8988T (cell line): ENCODE results near the gene MKRN2OS.
"Not testable (repeated sequence)": the region's sequence is repeated elsewhere in the genome, so short reads cannot be mapped to it uniquely, and the experiment has no call there.

Source experiments
- DNase-seq: peaks from one replicate; pipeline ENCODE4 v3.0.0; 2011

MKRN2OS gene

DNA sequence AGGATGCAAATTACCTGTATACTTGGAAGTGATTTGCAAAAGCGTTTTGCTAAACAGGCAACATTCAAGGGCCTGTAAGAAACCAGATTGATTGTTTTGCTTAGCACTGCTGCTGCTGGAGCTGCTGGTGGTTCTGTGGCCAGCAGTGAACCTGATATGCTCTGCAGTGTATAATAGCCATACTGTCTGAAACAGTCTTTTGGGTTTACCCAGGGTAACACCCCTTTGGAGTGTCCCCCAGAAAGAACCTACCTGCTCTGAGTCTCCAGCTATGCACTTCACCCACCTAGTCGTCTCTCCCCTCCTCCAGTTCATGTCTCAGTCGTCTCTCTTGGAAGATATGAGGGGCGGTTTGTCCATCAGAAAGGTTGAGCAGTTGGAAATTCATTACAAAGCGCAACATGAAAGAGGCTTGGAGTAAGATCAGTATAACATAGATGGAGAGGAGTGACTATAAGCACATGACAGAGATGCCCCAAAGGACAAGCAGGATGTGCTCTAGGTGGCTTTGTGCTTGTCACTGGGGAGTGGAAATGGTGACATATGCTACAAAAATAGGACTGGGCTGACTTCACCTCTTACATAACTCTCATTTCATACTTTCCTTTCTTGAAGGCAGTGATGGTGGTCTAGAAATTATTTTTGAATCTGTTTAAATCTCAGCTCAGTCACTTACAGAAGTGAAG lies 15.3 kb upstream of the MKRN2OS start:
- no peak for DNase-seq

DNA sequence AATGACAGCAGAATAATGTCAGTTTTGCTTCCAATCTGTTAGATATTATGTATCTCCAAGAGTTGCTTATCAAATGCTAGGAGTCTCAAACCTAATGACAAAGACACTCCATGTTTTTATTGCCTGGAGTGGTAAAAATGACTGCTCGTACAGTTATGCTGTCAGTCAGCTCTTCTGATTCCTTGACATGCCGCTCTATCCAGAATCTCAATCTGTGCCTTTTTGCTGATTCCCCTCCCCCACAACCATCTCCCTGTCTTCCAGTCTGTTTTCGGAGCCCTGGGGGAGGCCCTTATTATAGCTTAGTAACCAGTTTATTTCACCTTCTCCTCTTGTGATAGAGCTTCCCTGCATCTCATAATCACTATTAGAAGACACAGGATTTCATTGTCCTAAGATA lies 14.2 kb upstream of the MKRN2OS start:
- no peak for DNase-seq

DNA sequence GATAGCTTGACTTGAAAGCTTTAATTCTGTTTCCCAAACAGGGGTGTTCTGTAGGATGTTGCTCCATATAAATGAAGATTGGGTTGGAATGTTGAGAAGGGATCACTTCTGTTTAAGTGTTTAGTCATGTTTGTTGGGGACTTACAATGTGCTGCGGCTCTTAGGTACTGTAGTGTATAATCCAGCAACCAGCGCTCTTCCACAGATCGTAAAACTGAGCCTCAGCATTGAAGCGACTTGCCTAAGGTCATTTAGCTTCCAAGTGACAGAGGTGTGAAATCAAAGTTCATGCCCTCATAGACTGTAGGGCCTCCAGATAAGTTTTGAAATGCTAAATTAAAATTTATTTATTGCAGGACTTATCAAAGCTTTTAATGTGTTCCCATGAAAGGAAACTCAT lies 13.4 kb upstream of the MKRN2OS start:
- no peak for DNase-seq

DNA sequence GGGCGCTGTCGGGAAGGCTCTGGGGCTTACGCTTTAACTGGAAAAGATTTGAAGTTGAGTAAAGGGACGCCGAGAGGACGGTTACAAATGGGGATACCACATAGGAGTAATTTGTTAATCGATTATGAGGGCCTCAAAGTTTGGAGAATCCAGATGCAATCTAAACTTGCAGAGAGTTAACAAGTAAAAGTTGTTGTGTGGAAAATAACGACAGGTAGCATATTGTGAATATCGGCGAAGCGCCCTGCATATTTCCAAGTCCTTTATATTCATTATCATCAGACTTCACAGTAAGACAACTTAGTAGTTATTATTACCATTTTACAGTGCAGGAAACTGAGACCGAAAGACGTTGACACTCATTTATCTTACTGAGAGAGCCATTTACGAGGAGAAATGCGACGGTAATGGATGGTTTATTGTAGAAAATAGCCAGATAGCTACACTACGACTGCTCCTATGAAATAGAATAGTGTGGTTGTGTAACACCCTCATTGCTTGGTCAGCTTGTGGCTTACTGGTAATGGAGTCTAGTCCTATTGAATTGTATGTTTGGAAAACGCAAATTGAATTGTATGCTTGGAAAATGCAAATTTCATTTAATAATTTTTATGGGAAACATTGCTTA lies 12.3 kb upstream of the MKRN2OS start:
- no peak for DNase-seq

DNA sequence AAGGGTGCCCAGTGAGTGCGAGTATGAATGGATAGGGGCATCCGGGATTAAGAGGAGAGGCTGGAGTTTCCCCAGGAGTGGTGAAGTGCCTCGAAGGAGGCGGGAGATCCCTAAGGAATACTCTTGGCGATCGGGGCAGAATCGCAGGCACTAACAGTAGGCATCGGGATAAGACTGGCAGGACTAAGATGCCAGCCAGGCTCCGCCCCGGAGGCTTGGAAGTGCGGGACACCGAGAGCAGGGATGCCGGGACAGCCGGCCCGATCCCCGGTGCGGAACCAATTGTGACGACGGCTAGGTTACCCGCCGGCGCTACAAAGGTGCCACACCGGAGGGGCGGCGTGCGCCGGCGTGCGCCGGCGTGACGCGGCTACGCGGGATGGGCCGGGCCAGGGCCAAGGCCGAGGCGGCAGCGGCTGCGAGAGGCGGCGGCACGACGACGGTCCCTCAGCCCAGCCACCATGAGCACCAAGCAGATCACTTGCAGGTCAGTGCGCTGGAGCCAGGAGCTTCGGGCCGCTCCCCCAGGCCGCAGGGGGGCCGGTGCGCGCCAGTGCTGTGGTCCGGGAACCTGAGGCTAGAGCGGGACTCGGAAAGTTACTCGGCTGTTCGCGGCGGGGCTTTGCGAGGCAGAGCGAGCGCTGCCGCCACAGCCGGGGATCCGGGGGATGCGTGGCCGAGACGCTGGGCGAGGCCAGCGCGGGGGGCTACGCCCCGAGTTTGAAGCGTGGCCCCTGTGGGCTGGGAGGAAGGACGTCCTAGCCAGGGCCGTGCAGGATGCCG lies 11.6 kb upstream of the MKRN2OS start, which contains the start of gene MKRN2:
Gene MKRN2, plus strand, starts transcription at position 398 of the 783 bp plus-strand sequence. Its CDS starts 64 bp downstream, at position 462.
- peak; percentile 71 for DNase-seq

DNA sequence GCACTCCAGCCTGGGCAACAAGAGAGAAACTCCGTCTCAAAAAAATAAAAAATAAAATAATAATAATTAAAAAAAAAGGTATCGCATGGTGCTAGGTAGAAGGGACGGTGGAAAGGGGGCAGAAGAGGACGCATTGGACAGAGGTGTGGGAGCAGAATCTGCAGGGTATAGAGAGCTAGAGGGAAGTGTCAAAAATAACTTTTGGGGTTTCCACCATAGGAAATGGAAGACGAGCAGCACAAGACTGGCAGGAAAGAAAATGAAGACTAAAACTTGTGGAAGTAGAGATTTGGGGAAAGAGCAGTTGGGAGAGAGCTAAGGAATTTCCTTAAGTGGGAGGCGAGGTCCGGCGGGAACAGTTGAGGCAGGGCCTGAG lies 11.0 kb upstream of the MKRN2OS start:
- no peak for DNase-seq

DNA sequence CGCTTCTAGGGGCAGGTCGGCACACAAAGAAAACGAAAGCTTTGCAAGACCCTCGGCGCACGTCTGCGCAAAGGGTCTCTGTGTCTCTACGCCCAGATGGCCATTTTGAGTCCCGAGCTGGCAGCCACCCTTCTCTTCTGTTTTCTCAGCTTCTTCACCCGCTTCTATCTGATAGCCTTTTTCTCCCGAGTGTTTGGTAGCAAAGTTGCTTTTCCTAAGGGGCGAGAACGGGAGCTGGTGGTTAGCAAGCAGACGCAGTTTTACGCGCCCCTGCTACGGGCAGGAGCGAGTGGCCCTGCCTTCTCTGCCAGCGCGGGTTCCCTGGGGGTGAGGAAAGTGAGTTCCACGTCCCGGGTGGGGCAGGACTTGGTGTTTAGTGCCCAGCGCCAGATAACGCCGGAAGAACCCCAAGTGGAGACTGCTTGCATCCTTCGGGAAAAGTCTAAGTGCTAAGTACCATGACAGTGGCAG lies 8.7 kb upstream of the MKRN2OS start:
- peak; percentile 32 for DNase-seq

DNA sequence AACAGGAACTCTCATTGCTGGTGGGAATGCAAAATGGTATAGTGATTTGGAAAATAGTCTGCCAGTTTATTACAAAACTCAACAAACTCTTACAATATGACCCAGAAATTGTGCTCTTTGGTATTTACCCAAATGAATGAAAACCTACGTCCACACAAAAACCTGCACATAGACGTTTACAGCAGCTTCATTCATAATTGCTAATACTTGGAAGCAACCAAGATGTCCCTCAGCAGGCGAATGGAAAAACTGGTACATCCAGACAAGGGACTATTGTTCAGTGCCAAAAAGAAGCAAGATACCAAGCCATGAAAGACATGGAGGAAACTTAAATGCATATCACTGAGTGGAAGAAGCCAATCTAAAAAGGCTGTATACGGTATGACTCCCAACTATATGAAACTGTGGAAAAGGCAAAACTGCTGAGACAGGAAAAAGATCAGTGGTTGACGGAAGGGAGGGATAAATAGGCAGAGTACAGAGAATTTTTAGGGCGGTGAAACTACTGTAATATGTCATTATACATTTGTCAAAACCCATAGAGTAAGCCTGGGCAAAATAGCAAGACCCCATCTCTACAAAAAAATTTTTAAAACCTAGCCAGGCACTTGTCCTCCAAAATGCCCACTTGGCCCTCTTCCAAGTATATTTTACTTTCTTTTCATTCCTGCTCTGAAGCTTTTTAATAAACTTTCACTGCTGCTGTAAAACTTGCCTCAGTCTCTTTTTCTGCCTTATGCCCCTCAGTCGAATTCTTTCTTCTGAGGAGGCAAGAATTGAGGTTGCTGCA lies 4.9 kb upstream of the MKRN2OS start:
- no peak for DNase-seq

DNA sequence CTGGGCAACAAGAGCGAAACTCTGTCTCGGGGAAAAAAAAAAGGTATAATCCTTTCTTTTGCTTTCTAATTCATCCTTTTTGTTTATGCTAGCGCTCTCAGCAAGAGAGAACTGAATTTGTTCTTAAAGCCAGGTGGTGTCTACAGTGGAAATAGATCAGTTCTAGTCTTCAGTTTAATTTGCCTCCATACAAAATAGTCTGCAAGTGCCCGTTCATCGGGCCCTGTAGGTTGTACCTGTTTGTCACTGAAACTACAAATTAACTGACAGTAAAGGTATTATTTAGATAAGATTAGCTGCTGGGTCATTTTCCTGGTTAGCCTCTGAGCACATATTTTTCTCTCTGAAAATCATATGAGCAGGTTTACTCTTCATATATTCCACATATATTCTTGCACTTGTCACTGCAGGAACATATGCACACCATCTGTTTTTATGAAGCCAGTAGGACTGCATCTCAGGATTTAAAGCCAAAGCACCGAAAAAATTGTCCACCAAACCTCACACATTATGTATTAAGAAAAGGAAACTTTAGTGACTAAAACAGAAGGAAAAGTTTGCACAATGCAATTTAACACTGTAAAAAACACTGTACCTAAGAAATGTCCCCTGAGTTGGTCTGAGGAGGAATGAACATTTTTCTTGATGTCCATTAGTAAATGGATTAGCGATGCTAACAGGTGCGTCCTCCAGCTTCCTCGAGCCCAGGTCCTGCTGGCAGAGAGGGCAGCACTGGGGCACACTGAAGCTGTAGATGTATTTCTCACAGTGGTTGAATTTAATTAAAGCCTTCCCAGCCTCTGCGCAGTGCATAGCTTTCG lies 437 bp downstream of the MKRN2OS start:
- no peak for DNase-seq

DNA sequence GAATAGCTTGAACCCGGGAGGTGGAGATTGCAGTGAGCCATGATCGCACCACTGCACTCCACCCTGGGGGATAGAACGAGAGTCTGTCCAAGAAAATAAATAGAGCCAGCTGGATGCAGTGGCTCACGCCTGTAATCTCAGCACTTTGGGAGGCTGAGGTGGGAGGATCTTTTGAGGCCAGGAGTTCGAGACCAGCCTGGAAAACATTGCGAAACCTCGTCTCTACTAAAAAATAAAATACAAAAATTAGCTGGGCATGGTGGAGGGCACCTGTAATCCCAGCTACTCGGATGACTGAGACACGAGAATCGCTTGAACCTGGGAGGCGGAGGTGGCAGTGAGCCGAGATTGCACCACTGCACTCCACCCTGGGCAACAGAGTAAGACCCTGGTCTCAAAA lies 1.8 kb downstream of the MKRN2OS start:
- DNase-seq: not testable (repeated sequence)

DNA sequence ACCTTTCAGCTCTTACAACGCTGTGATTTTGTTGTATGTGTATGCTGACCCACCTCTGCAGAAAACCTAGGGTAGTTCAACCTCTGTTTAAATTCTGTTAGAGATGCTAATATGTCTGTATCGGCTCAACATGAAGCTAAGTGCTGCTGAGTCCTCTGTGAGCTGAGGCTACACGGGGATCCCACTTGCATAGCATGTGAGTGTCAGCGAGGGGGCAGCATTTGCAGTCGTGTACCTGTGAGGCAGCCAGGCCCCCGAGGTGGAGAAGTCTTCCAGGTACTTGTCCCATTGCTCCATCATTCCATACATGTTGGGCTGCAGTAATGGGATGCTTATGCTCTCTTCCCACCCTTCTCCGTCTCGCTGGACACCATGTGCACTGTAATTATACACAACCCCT lies 3.7 kb downstream of the MKRN2OS start:
- DNase-seq: no peak

DNA sequence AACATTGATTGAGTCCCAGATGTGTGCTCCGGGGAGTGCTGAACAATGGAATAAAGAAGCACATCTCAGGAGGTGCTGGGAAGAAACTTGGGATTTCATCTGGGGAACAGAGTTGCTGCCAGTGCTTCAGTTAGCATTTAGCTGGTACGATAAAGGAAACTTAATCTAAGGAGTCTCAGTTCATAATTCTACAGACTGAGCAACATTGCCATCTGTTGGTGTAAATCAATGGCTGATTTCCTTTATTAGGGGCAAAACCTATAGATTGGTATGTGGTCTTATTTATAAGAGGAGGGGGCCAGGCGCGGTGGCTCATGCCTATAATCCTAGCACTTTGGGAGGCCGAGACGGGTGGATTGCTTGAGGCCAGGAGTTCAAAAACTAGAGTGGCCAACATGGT lies 8.9 kb downstream of the MKRN2OS start:
- DNase-seq: no peak

DNA sequence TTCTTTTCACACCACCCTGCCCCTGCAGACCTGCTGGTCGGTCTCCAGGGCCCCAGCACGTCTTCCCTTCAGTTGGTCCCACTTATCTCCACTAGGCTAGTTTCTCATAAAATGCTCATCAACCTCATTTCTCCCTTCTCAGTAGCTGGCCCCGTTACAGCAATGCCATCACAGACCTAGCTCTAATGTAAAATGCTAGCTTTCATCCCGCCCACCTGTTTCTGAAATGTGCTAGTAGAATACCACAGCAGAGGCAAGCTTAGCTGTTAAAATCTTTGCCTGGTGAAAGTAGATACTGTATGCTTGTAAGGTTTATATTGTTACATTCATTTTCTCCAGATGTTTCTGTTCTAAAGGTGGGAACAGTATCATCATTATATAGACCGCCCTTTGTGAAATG lies 13.1 kb downstream of the MKRN2OS start:
- DNase-seq: no peak

DNA sequence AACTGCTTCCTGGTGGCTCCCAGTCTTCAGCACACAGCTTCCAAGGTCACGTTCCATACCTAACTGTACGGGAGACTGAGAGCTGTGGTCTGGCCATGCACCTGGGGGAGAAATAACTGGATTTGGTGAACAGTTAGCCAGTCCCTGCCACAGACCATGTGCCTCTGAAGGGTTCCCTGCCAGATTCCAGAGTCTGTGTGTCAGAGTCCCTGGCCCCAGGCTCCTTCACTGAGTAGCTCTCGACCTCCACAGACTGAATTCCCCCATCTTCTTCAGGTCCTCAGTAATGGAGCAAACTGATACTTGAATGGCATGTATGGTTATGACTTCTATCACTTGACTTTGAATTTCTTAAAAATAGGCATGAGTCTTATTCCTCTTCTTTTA lies 17.5 kb downstream of the MKRN2OS start:
- DNase-seq: no peak

DNA sequence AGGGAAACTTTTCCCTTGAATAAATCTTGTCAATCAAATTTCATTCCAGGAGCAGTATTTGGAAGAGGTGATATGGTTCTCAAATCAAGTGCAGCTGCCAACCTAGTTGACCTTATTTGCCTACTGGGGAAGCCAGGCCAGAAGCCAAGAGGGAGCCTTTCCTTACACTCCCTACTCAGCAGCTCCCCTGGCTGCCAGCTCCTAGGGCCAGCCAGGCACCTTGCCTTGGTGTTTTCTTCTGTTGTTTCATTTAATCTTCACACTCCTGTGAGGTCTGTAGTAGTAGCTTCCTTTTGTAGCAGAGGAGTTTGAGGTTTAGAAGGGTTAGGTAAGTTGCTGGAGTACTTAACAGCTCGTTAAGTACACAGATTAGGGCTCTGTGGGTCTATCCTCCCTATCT lies 22.6 kb downstream of the MKRN2OS start:
- DNase-seq: no peak

DNA sequence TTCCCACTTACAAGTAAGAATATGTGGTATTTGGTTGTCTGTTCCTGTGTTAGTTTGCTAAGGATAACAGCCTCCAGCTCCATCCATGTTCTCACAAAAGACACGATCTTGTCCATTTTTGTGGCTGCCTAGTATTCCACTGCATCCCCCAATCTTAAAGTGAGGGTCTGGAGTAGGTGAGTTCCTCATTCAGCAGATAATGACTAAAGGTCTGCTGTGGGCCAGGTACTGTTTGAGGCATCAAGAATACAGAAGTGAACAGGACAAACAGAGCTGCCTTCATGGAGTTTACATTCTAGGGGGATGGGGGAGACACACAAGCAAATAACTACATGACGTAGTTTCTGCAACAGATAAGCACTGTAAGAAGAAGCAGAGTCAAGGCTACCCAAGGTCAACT lies 24.3 kb downstream of the MKRN2OS start:
- no peak for DNase-seq

DNA sequence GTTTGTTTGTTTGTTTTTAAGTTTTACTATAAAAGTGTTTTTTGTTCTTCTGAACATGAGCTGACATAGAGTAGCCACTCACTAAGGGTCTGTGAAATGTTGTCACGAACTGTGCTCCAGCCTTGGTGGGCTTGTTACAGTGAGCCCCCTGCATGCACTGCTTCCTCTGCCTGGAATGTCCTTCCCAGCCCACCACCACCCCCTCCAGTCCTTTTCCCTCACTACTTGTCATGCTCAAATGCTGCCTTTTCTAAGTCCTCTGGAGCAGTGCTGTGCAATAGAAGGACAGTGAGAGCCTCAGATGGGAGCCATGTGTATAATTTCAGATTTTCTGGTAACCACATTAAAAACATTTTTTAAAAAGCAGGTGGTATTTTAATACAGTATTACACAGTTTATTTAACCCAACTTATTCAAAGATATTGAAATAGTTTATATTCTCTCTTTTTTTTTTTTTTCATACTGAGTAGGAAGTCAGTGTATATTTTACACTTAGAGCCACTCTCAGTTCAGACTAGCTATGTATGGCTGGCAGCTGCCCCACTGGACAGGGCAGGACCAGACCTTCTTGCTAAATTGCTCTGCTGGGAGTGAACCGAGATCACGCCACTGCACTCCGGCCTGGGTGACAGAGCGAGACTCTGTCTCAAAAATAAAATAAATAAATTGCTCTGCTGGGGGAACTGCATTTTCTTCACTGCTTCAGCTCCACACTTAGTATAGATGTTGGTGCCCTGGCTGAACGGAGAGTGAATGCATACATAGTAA lies 26.9 kb downstream of the MKRN2OS start:
- no peak for DNase-seq

DNA sequence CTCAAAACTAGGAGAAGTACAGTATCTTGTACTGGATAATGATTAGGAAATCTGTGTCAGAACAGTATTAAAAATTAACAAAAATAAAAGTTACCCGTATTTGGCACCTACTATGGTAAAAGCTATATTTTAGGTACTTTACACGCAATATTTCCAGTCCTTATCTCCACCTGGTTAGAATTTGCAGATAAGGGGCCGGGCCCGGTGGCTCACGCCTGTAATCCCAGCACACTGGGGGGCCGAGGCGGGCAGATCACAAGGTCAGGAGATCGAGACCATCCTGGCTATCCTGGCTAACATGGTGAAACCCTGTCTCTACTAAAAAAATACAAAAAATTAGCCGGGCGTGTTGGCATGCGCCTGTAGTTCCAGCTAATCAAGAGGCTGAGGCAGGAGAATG lies 28.4 kb downstream of the MKRN2OS start:
- DNase-seq: no peak

DNA sequence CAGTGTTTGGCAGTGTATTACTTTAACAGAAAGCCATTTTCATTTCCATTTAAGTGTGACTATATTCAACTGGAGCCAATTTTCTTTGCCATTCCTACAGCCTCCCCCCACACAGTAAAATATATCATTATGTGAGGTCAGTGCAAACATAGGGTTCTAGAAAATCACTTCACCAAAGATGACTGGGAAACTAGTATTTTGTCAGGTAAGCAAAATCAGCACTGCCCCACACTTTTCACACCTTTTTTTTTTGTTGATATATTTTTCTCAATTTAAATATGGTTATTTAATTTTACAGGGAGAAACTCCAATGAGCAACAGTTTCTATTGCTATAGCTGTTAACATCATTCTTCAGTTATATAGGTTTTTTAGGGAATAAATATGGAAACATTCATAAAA lies 29.7 kb downstream of the MKRN2OS start:
- DNase-seq: no peak

DNA sequence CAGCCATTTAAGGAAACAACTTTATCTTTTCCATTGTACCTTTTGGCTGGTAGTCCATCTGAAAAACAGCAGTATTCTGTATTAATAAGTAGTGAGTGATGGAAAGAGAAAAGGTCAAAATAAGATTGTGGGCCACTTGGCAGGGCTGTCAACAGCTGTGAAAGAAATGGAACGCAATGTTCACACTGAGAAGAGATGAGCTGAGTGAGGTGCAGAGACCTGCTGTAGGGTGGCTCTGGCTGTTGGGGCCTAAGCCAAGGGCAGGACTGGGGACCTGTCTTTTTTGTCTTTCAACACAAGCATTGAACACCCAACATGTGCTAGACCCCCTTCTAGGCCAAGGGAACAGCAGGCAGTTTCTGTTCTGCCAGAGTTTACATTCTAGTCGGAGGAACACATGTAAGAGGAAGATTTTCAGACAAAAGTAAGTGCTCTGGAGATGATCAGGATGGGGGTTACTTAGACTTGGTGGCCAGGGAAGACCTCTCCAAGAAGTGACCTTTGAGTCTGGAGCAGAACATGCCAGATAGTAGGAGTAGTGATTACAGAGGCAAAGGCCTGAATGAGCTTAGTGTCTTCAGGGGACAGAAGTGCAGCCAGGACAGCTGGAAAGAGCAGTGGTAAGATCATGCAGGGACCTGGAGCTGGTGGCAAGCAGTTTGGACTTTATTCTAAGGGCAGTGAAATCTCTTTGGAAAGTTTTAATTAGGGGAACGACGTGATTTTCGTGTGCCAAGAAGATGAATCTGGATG lies 31.4 kb downstream of the MKRN2OS start:
- no peak for DNase-seq
